EH (cell line): ENCODE measurements around the gene PEX6.
"Not testable (repeated sequence)": the region's sequence is repeated elsewhere in the genome, so short reads cannot be mapped to it uniquely, and the experiment has no call there.

Experiments used
- DNase-seq: peaks from one replicate; pipeline ENCODE4 v3.0.0-alpha.2; 2015; ENCODE audit warnings: low read depth

Gene PEX6

GRCh38 chr6:42978839-42979522 is at the start of gene PEX6:
Gene PEX6 (minus strand): TSS chr6:42979181. CDS start chr6:42979150, 31 bp downstream.
- DNase-seq: peak; percentile 80

GRCh38 chr6:43026365-43026764 is 47.4 kb upstream of the PEX6 start:
- DNase-seq: no peak

GRCh38 chr6:43024436-43024835 is 45.5 kb upstream of the PEX6 start:
- no peak for DNase-seq

- peak; percentile 77 for DNase-seq
Measured at GRCh38 chr6:43021270-43022047, 42.5 kb upstream of the PEX6 start, which contains the start of gene RRP36. Gene RRP36 (plus strand): TSS chr6:43021623. CDS start chr6:43021655, 32 bp downstream.

- DNase-seq: peak; percentile 8
Measured at GRCh38 chr6:43020847-43021246, 41.9 kb upstream of the PEX6 start.

GRCh38 chr6:43020052-43020705 is 41.2 kb upstream of the PEX6 start:
- no peak for DNase-seq

GRCh38 chr6:43019152-43019551 is 40.2 kb upstream of the PEX6 start:
- DNase-seq: no peak

GRCh38 chr6:43016943-43017334 is 38.0 kb upstream of the PEX6 start:
- DNase-seq: no peak

GRCh38 chr6:43016176-43016942 is 37.4 kb upstream of the PEX6 start:
- no peak for DNase-seq

- peak; percentile 66 for DNase-seq
Measured at GRCh38 chr6:43014434-43014909, 35.5 kb upstream of the PEX6 start.

- peak; percentile 100 for DNase-seq
Measured at GRCh38 chr6:43013843-43014433, 35.0 kb upstream of the PEX6 start, which contains the start of the genes KLHDC3 and MEA1. Gene KLHDC3 (plus strand): TSS chr6:43014249. CDS start chr6:43017193, 2,944 bp downstream. Gene MEA1 (minus strand): TSS chr6:43013946. CDS start chr6:43013813, 133 bp downstream.

- no peak for DNase-seq
Measured at GRCh38 chr6:43013097-43013842, 34.3 kb upstream of the PEX6 start.

GRCh38 chr6:43012364-43012763 is 33.4 kb upstream of the PEX6 start:
- DNase-seq: no peak

- DNase-seq: no peak
Measured at GRCh38 chr6:43011207-43011606, 32.2 kb upstream of the PEX6 start.

- peak; percentile 51 for DNase-seq
Measured at GRCh38 chr6:43009124-43009523, 30.1 kb upstream of the PEX6 start.

- DNase-seq: no peak
Measured at GRCh38 chr6:43007126-43007525, 28.1 kb upstream of the PEX6 start.

GRCh38 chr6:43006251-43006650 is 27.3 kb upstream of the PEX6 start:
- DNase-seq: no peak

- DNase-seq: no peak
Measured at GRCh38 chr6:43005844-43006243, 26.9 kb upstream of the PEX6 start.

GRCh38 chr6:43001843-43002242 is 22.9 kb upstream of the PEX6 start:
- DNase-seq: no peak

- not testable (repeated sequence) for DNase-seq
Measured at GRCh38 chr6:42998205-42998604, 19.2 kb upstream of the PEX6 start.

- no peak for DNase-seq
Measured at GRCh38 chr6:42996513-42996912, 17.5 kb upstream of the PEX6 start.
